ENCODE measurements around the gene NFAT5.

- TF ChIP-seq SUZ12 (IDR thresholded peaks at IDR 0.05; ENCODE audit: extremely low read depth, insufficient read depth, insufficient read length) (no peak), YY1 (IDR thresholded peaks at IDR 0.05; ENCODE audit: insufficient read depth, insufficient read length) (no peak)
Observed at GRCh38 chr16:69566981-69567680, 1.4 kb downstream of the NFAT5 start.

Data from NT2/D1 (cell line).